ENCODE results near the gene APBB3.

DNA sequence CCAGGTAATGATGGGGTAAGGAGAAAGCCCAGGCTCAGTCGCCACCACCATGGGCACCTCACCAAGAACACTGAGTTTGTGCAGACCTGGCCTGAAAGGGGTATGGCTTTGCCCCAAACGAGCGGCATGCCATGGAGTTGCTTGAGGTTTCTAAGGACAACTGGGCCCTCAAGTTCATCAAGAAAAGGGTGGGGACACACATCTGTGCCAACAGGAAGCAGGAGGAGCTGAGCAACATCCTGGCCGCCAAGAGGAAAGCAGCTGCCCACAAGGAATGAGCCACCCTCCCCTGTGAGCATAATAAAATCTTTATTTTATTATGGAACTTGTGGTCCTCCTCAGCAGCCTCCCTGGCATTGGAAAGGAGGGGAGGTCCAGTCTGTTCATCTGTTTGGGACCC is 44.7 kb upstream of the APBB3 start:
- TF ChIP-seq, protein P1, sequence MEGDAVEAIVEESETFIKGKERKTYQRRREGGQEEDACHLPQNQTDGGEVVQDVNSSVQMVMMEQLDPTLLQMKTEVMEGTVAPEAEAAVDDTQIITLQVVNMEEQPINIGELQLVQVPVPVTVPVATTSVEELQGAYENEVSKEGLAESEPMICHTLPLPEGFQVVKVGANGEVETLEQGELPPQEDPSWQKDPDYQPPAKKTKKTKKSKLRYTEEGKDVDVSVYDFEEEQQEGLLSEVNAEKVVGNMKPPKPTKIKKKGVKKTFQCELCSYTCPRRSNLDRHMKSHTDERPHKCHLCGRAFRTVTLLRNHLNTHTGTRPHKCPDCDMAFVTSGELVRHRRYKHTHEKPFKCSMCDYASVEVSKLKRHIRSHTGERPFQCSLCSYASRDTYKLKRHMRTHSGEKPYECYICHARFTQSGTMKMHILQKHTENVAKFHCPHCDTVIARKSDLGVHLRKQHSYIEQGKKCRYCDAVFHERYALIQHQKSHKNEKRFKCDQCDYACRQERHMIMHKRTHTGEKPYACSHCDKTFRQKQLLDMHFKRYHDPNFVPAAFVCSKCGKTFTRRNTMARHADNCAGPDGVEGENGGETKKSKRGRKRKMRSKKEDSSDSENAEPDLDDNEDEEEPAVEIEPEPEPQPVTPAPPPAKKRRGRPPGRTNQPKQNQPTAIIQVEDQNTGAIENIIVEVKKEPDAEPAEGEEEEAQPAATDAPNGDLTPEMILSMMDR (IDR thresholded peaks at IDR 0.05; ENCODE audit: insufficient read depth, low read length) = no peak
- TF ChIP-seq, protein P2, sequence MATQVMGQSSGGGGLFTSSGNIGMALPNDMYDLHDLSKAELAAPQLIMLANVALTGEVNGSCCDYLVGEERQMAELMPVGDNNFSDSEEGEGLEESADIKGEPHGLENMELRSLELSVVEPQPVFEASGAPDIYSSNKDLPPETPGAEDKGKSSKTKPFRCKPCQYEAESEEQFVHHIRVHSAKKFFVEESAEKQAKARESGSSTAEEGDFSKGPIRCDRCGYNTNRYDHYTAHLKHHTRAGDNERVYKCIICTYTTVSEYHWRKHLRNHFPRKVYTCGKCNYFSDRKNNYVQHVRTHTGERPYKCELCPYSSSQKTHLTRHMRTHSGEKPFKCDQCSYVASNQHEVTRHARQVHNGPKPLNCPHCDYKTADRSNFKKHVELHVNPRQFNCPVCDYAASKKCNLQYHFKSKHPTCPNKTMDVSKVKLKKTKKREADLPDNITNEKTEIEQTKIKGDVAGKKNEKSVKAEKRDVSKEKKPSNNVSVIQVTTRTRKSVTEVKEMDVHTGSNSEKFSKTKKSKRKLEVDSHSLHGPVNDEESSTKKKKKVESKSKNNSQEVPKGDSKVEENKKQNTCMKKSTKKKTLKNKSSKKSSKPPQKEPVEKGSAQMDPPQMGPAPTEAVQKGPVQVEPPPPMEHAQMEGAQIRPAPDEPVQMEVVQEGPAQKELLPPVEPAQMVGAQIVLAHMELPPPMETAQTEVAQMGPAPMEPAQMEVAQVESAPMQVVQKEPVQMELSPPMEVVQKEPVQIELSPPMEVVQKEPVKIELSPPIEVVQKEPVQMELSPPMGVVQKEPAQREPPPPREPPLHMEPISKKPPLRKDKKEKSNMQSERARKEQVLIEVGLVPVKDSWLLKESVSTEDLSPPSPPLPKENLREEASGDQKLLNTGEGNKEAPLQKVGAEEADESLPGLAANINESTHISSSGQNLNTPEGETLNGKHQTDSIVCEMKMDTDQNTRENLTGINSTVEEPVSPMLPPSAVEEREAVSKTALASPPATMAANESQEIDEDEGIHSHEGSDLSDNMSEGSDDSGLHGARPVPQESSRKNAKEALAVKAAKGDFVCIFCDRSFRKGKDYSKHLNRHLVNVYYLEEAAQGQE (IDR thresholded peaks at IDR 0.05; ENCODE audit: insufficient replicate concordance, low read depth) = peak; percentile 8
- TF ChIP-seq GABPA (IDR thresholded peaks at IDR 0.05; ENCODE audit: low read depth) (no peak), POLR2AphosphoS5 (IDR thresholded peaks at IDR 0.05; ENCODE audit: low read depth) (peak; percentile 80), SPI1 (IDR thresholded peaks at IDR 0.05; ENCODE audit: borderline replicate concordance, low read depth) (no peak)
